Neural progenitor cell (in vitro differentiated cells): ENCODE data around the gene TBC1D10A. TPM values are rescaled to one million over a fixed set of nuclear protein-coding genes. Genes with fewer than 3 reads are reported as not detected.

Experiments used
- DNase-seq: peaks from one replicate; pipeline ENCODE4 v3.0.0-alpha.2; 2016; ENCODE audit warnings: low spot score
- H2AFZ ChIP-seq: fragments of 200-600 bp; sonication (generic); replicated peaks from 2 replicates; pipeline ENCODE4 v1.6.1; 2016; ENCODE audit warnings: antibody characterized with exemption
- H3F3A ChIP-seq: fragments of 200-600 bp; sonication (generic); 2 replicates; pipeline ENCODE4 v1.6.1; 2016; ENCODE audit warnings: antibody characterized with exemption, low read depth
- H3K27ac ChIP-seq: fragments of 200-600 bp; sonication (generic); 2 replicates; pipeline ENCODE4 v1.5.1; 2016; ENCODE audit warnings: mild to moderate bottlenecking
- H3K27me3 ChIP-seq: fragments of 200-600 bp; sonication (generic); 2 replicates; pipeline ENCODE4 v1.6.1; 2016; ENCODE audit warnings: mild to moderate bottlenecking, moderate library complexity
- H3K36me3 ChIP-seq: fragments of 200-600 bp; sonication (generic); 2 replicates; pipeline ENCODE4 v1.5.1; 2016
- H3K4me1 ChIP-seq: fragments of 200-600 bp; sonication (generic); 2 replicates; pipeline ENCODE4 v1.6.1; 2016; ENCODE audit warnings: mixed run types
- H3K4me2 ChIP-seq: fragments of 200-600 bp; sonication (generic); 2 replicates; pipeline ENCODE4 v1.6.1; 2016
- H3K4me3 ChIP-seq: fragments of 200-600 bp; sonication (generic); 2 replicates; pipeline ENCODE4 v1.5.1; 2016
- H3K79me2 ChIP-seq: fragments of 200-600 bp; sonication (generic); 2 replicates; pipeline ENCODE4 v1.6.1; 2016; ENCODE audit warnings: low read depth
- H3K9ac ChIP-seq: fragments of 200-600 bp; sonication (generic); 2 replicates; pipeline ENCODE4 v1.6.1; 2016
- H3K9me3 ChIP-seq: fragments of 200-600 bp; sonication (generic); 2 replicates; pipeline ENCODE4 v1.5.1; 2016; ENCODE audit warnings: low read depth
- H4K20me1 ChIP-seq: fragments of 200-600 bp; sonication (generic); 2 replicates; pipeline ENCODE4 v1.6.1; 2016; ENCODE audit warnings: low read depth
- H3K27ac Mint-ChIP-seq: 3 replicates; pipeline ENCODE4 v1.8.0; 2021; ENCODE audit warnings: mixed read lengths
- H3K27me3 Mint-ChIP-seq: 2 replicates; pipeline ENCODE4 v1.8.0; 2022; ENCODE audit warnings: low read depth, mild to moderate bottlenecking, inconsistent platforms, moderate library complexity, mixed read lengths; ENCODE audit not compliant: insufficient read depth
- H3K36me3 Mint-ChIP-seq: 3 replicates; pipeline ENCODE4 v1.8.0; 2021; ENCODE audit warnings: mixed read lengths
- H3K4me1 Mint-ChIP-seq: 3 replicates; pipeline ENCODE4 v1.8.0; 2021; ENCODE audit warnings: mixed read lengths
- H3K4me3 Mint-ChIP-seq: 3 replicates; pipeline ENCODE4 v1.8.0; 2021; ENCODE audit warnings: mild to moderate bottlenecking, moderate library complexity, mixed read lengths
- H3K9me3 Mint-ChIP-seq: 3 replicates; pipeline ENCODE4 v1.8.0; 2020; ENCODE audit warnings: mixed read lengths
- CTCF ChIP-seq: fragments of 200-600 bp; sonication (generic); IDR thresholded peaks from 2 replicates; pipeline ENCODE4 v1.5.1; 2017; ENCODE audit warnings: antibody characterized with exemption, mild to moderate bottlenecking
- EZH2 ChIP-seq: fragments of 200-600 bp; sonication (generic); IDR thresholded peaks from 2 replicates; pipeline ENCODE4 v1.6.1; 2017; ENCODE audit warnings: antibody characterized with exemption, mild to moderate bottlenecking, moderate library complexity
- EZH2phosphoT487 ChIP-seq: fragments of 200-600 bp; sonication (generic); IDR thresholded peaks from 2 replicates; pipeline ENCODE4 v1.6.1; 2017; ENCODE audit warnings: antibody characterized with exemption
- total RNA-seq: library from RNA; depleted of rRNA; stranded (reverse); fragments of >200 nt; gene quantifications from 2 replicates; pipeline ENCODE4 v1.2.3, GENCODE V29; 2015; ENCODE audit warnings: low replicate concordance

TBC1D10A gene
- total RNA-seq, 1 donor from 2014 or later, result 6.2 TPM

GRCh38 chr22:30327864-30328345 lies 1.2 kb upstream of the TBC1D10A start:
- H3K9ac ChIP-seq, result no peak overlapping the region
- no peak overlapping the region for H2AFZ ChIP-seq
- peak; percentile 31 for DNase-seq
- H3K4me1 ChIP-seq, result peaks cover 14% of the 10 kb centered on the region
- peaks cover 11% of the 10 kb centered on the region for H3F3A ChIP-seq
- no peak overlapping the region for H3K4me2 ChIP-seq
- TF ChIP-seq CTCF (peak; percentile 38), EZH2 (no peak), EZH2phosphoT487 (no peak)
- H4K20me1 ChIP-seq, result peaks cover 17% of the 10 kb centered on the region
- H3K36me3 ChIP-seq, result no peaks in the 10 kb centered on the region
- Mint-ChIP-seq H3K36me3 (peaks cover 6% of the 10 kb centered on the region), H3K27me3 (no peaks in the 10 kb centered on the region), H3K4me3 (peak overlapping the region; percentile 79), H3K4me1 (peaks cover 19% of the 10 kb centered on the region), H3K27ac (no peak overlapping the region), H3K9me3 (no peaks in the 10 kb centered on the region)
- H3K4me3 ChIP-seq, result no peak overlapping the region
- no peaks in the 10 kb centered on the region for H3K9me3 ChIP-seq
- no peaks in the 10 kb centered on the region for H3K27me3 ChIP-seq
- H3K27ac ChIP-seq, result no peak overlapping the region
- no peaks in the 10 kb centered on the region for H3K79me2 ChIP-seq

GRCh38 chr22:30326255-30326705 lies 461 bp downstream of the TBC1D10A start:
- Histone ChIP-seq H4K20me1 (peaks cover 17% of the 10 kb centered on the region), H3K9me3 (no peaks in the 10 kb centered on the region), H3K9ac (peak overlapping the region; percentile 52), H3F3A (peaks cover 11% of the 10 kb centered on the region), H3K27me3 (no peaks in the 10 kb centered on the region), H3K4me2 (peak overlapping the region; percentile 92), H3K4me1 (peaks cover 14% of the 10 kb centered on the region), H3K4me3 (peak overlapping the region; percentile 98), H3K79me2 (no peaks in the 10 kb centered on the region), H2AFZ (peak overlapping the region; percentile 95), H3K27ac (no peak overlapping the region), H3K36me3 (no peaks in the 10 kb centered on the region)
- TF ChIP-seq EZH2, result no peak
- no peak for TF ChIP-seq EZH2phosphoT487
- no peak for TF ChIP-seq CTCF
- DNase-seq, result no peak
- H3K4me3 Mint-ChIP-seq, result peak overlapping the region; percentile 86
- peaks cover 3% of the 10 kb centered on the region for H3K36me3 Mint-ChIP-seq
- peaks cover 19% of the 10 kb centered on the region for H3K4me1 Mint-ChIP-seq
- H3K27ac Mint-ChIP-seq, result no peak overlapping the region
- H3K27me3 Mint-ChIP-seq, result no peaks in the 10 kb centered on the region
- H3K9me3 Mint-ChIP-seq, result no peaks in the 10 kb centered on the region

- H3K79me2 ChIP-seq, result no peaks in the 10 kb centered on the region
Observed at GRCh38 chr22:30325724-30326254, 952 bp downstream of the TBC1D10A start.

More at GRCh38 chr22:30325724-30326254, 952 bp downstream of the TBC1D10A start:
- Mint-ChIP-seq H3K4me3 (peak overlapping the region; percentile 86), H3K9me3 (no peaks in the 10 kb centered on the region), H3K4me1 (peaks cover 19% of the 10 kb centered on the region), H3K27ac (no peak overlapping the region), H3K36me3 (peaks cover 3% of the 10 kb centered on the region), H3K27me3 (no peaks in the 10 kb centered on the region)
- peaks cover 14% of the 10 kb centered on the region for H3K4me1 ChIP-seq
- H3K27ac ChIP-seq, result no peak overlapping the region
- no peaks in the 10 kb centered on the region for H3K9me3 ChIP-seq
- TF ChIP-seq CTCF, result no peak
- peak overlapping the region; percentile 98 for H3K4me3 ChIP-seq
- H4K20me1 ChIP-seq, result peaks cover 17% of the 10 kb centered on the region
- H3K4me2 ChIP-seq, result peak overlapping the region; percentile 92
- no peak overlapping the region for H3K9ac ChIP-seq
- H3K27me3 ChIP-seq, result no peaks in the 10 kb centered on the region
- H3F3A ChIP-seq, result peaks cover 9% of the 10 kb centered on the region
- DNase-seq, result peak; percentile 12
- no peak overlapping the region for H2AFZ ChIP-seq
- H3K36me3 ChIP-seq, result no peaks in the 10 kb centered on the region
